ENCODE measurements around the gene TMEM242.

TMEM242 gene

GRCh38 chr6:157255079-157255478 lies 68.2 kb downstream of the TMEM242 start:
- no peak overlapping the region for H3K4me3 ChIP-seq (ENCODE audit: severe bottlenecking)
- H3K9me3 ChIP-seq (ENCODE audit: severe bottlenecking): no peaks in the 10 kb centered on the region
- no peaks in the 10 kb centered on the region for H3K36me3 ChIP-seq (ENCODE audit: low read depth)
- ATAC-seq (ENCODE audit: low read depth) (no peak), DNase-seq (ENCODE audit: low spot score) (no peak)
- no peak for TF ChIP-seq CTCF (IDR thresholded peaks at IDR 0.05; ENCODE audit: poor library complexity, severe bottlenecking)
- no peaks in the 10 kb centered on the region for H3K27me3 ChIP-seq (ENCODE audit: insufficient read depth, poor library complexity, severe bottlenecking)
- H3K27ac ChIP-seq (ENCODE audit: poor library complexity, severe bottlenecking): no peak overlapping the region
- H3K4me1 ChIP-seq (ENCODE audit: insufficient read depth, poor library complexity, severe bottlenecking): no peaks in the 10 kb centered on the region

- ATAC-seq (ENCODE audit: low read depth) (no peak), DNase-seq (ENCODE audit: low spot score) (no peak)
- Histone ChIP-seq H3K4me1 (ENCODE audit: insufficient read depth, poor library complexity, severe bottlenecking) (no peaks in the 10 kb centered on the region), H3K36me3 (ENCODE audit: low read depth) (no peaks in the 10 kb centered on the region), H3K27me3 (ENCODE audit: insufficient read depth, poor library complexity, severe bottlenecking) (no peaks in the 10 kb centered on the region), H3K4me3 (ENCODE audit: severe bottlenecking) (no peak overlapping the region), H3K27ac (ENCODE audit: poor library complexity, severe bottlenecking) (no peak overlapping the region), H3K9me3 (ENCODE audit: severe bottlenecking) (no peaks in the 10 kb centered on the region)
- no peak for TF ChIP-seq CTCF (IDR thresholded peaks at IDR 0.05; ENCODE audit: poor library complexity, severe bottlenecking)
Measured at GRCh38 chr6:157254538-157254937, 68.8 kb downstream of the TMEM242 start.

GRCh38 chr6:157253699-157254098 lies 69.6 kb downstream of the TMEM242 start:
- H3K27me3 ChIP-seq (ENCODE audit: insufficient read depth, poor library complexity, severe bottlenecking): no peaks in the 10 kb centered on the region
- DNase-seq (ENCODE audit: low spot score): no peak

GRCh38 chr6:157253017-157253416 lies 70.3 kb downstream of the TMEM242 start:
- no peak for DNase-seq (ENCODE audit: low spot score)
- no peak for TF ChIP-seq CTCF (IDR thresholded peaks at IDR 0.05; ENCODE audit: poor library complexity, severe bottlenecking)
- Histone ChIP-seq H3K36me3 (ENCODE audit: low read depth) (no peaks in the 10 kb centered on the region), H3K4me1 (ENCODE audit: insufficient read depth, poor library complexity, severe bottlenecking) (no peaks in the 10 kb centered on the region), H3K9me3 (ENCODE audit: severe bottlenecking) (no peaks in the 10 kb centered on the region), H3K4me3 (ENCODE audit: severe bottlenecking) (no peak overlapping the region), H3K27ac (ENCODE audit: poor library complexity, severe bottlenecking) (no peak overlapping the region), H3K27me3 (ENCODE audit: insufficient read depth, poor library complexity, severe bottlenecking) (no peaks in the 10 kb centered on the region)
- no peak for ATAC-seq (ENCODE audit: low read depth)

More at GRCh38 chr6:157253699-157254098, 69.6 kb downstream of the TMEM242 start:
- Histone ChIP-seq H3K4me1 (ENCODE audit: insufficient read depth, poor library complexity, severe bottlenecking) (no peaks in the 10 kb centered on the region), H3K4me3 (ENCODE audit: severe bottlenecking) (no peak overlapping the region), H3K9me3 (ENCODE audit: severe bottlenecking) (no peaks in the 10 kb centered on the region), H3K27ac (ENCODE audit: poor library complexity, severe bottlenecking) (no peak overlapping the region), H3K36me3 (ENCODE audit: low read depth) (no peaks in the 10 kb centered on the region)
- no peak for TF ChIP-seq CTCF (IDR thresholded peaks at IDR 0.05; ENCODE audit: poor library complexity, severe bottlenecking)
- no peak for ATAC-seq (ENCODE audit: low read depth)

GRCh38 chr6:157251586-157252247 lies 71.6 kb downstream of the TMEM242 start:
- no peak for ATAC-seq (ENCODE audit: low read depth)
- DNase-seq (ENCODE audit: low spot score): no peak
- no peak for TF ChIP-seq CTCF (IDR thresholded peaks at IDR 0.05; ENCODE audit: poor library complexity, severe bottlenecking)
- H3K27ac ChIP-seq (ENCODE audit: poor library complexity, severe bottlenecking): no peak overlapping the region
- H3K36me3 ChIP-seq (ENCODE audit: low read depth): no peaks in the 10 kb centered on the region
- no peaks in the 10 kb centered on the region for H3K4me1 ChIP-seq (ENCODE audit: insufficient read depth, poor library complexity, severe bottlenecking)
- H3K27me3 ChIP-seq (ENCODE audit: insufficient read depth, poor library complexity, severe bottlenecking): no peaks in the 10 kb centered on the region
- H3K9me3 ChIP-seq (ENCODE audit: severe bottlenecking): no peaks in the 10 kb centered on the region
- H3K4me3 ChIP-seq (ENCODE audit: severe bottlenecking): no peak overlapping the region

All from RWPE2 (cell line).